Chondrocyte (in vitro differentiated cells): ENCODE results near the gene HOMER2. TPM values are rescaled to one million over a fixed set of nuclear protein-coding genes. Genes with fewer than 3 reads are reported as not detected.
"Not testable (repeated sequence)": the region's sequence is repeated elsewhere in the genome, so short reads cannot be mapped to it uniquely, and the experiment has no call there.

Experiments used
- DNase-seq: peaks from one replicate; pipeline ENCODE4 v3.0.0; 2021; ENCODE audit warnings: mixed read lengths, low spot score
- H3K27ac Mint-ChIP-seq: one replicate; pipeline ENCODE4 v1.8.0; 2021; ENCODE audit warnings: mild to moderate bottlenecking, moderate library complexity, mixed read lengths; ENCODE audit not compliant: unreplicated experiment
- H3K27me3 Mint-ChIP-seq: 2 replicates; pipeline ENCODE4 v1.8.0; 2021; ENCODE audit warnings: low read depth, mixed read lengths
- H3K36me3 Mint-ChIP-seq: 2 replicates; pipeline ENCODE4 v1.8.0; 2021; ENCODE audit warnings: low read depth, mixed read lengths
- H3K4me1 Mint-ChIP-seq: 2 replicates; pipeline ENCODE4 v1.8.0; 2021; ENCODE audit warnings: low read depth, mild to moderate bottlenecking, mixed read lengths
- H3K4me3 Mint-ChIP-seq: one replicate; pipeline ENCODE4 v1.8.0; 2021; ENCODE audit warnings: mild to moderate bottlenecking, moderate library complexity, mixed read lengths; ENCODE audit not compliant: unreplicated experiment
- H3K9me3 Mint-ChIP-seq: 2 replicates; pipeline ENCODE4 v1.8.0; 2021; ENCODE audit warnings: low read depth, mixed read lengths
- CTCF ChIP-seq: fragments of 200-600 bp; sonication (generic); IDR thresholded peaks from 2 replicates; pipeline ENCODE4 v1.5.0; 2021; ENCODE audit warnings: antibody characterized with exemption, mild to moderate bottlenecking, moderate library complexity
- total RNA-seq: library from RNA; stranded (reverse); gene quantifications from 3 replicates; pipeline ENCODE4 v1.2.1, GENCODE V29; 2021

HOMER2 gene
- total RNA-seq, 1 donor from 2014 or later: 6.1 TPM

GRCh38 chr15:82873000-82873680 is 79.4 kb downstream of the HOMER2 start:
- Mint-ChIP-seq H3K4me1 (peaks cover 3% of the 10 kb centered on the region), H3K27ac (no peak overlapping the region), H3K4me3 (no peak overlapping the region), H3K27me3 (no peaks in the 10 kb centered on the region), H3K9me3 (peaks cover 6% of the 10 kb centered on the region), H3K36me3 (no peaks in the 10 kb centered on the region)
- DNase-seq: no peak
- no peak for TF ChIP-seq CTCF

GRCh38 chr15:82871832-82872484 is 80.6 kb downstream of the HOMER2 start:
- Mint-ChIP-seq H3K9me3 (peaks cover 6% of the 10 kb centered on the region), H3K27me3 (no peaks in the 10 kb centered on the region), H3K27ac (no peak overlapping the region), H3K36me3 (no peaks in the 10 kb centered on the region), H3K4me3 (no peak overlapping the region), H3K4me1 (peaks cover 3% of the 10 kb centered on the region)
- TF ChIP-seq CTCF: no peak
- no peak for DNase-seq

GRCh38 chr15:82871358-82871757 is 81.2 kb downstream of the HOMER2 start:
- peaks cover 3% of the 10 kb centered on the region for H3K4me1 Mint-ChIP-seq
- H3K36me3 Mint-ChIP-seq: no peaks in the 10 kb centered on the region
- no peak overlapping the region for H3K4me3 Mint-ChIP-seq
- H3K9me3 Mint-ChIP-seq: peaks cover 6% of the 10 kb centered on the region
- no peak overlapping the region for H3K27ac Mint-ChIP-seq
- no peak for TF ChIP-seq CTCF
- no peak for DNase-seq
- no peaks in the 10 kb centered on the region for H3K27me3 Mint-ChIP-seq

- H3K27ac Mint-ChIP-seq: no peak overlapping the region
- peaks cover 3% of the 10 kb centered on the region for H3K4me1 Mint-ChIP-seq
- TF ChIP-seq CTCF: no peak
- no peak overlapping the region for H3K4me3 Mint-ChIP-seq
- no peaks in the 10 kb centered on the region for H3K27me3 Mint-ChIP-seq
- peaks cover 6% of the 10 kb centered on the region for H3K9me3 Mint-ChIP-seq
- no peaks in the 10 kb centered on the region for H3K36me3 Mint-ChIP-seq
- no peak for DNase-seq
Measured at GRCh38 chr15:82870727-82871320, 81.7 kb downstream of the HOMER2 start.

- H3K27ac Mint-ChIP-seq, DNase-seq, H3K36me3 Mint-ChIP-seq, H3K4me3 Mint-ChIP-seq, H3K27me3 Mint-ChIP-seq, H3K4me1 Mint-ChIP-seq, H3K9me3 Mint-ChIP-seq: not testable (repeated sequence)
Measured at GRCh38 chr15:82865981-82866380, 86.5 kb downstream of the HOMER2 start.

- H3K36me3 Mint-ChIP-seq, DNase-seq, H3K9me3 Mint-ChIP-seq, H3K27ac Mint-ChIP-seq, H3K27me3 Mint-ChIP-seq, H3K4me3 Mint-ChIP-seq, H3K4me1 Mint-ChIP-seq: not testable (repeated sequence)
Measured at GRCh38 chr15:82865581-82865980, 86.9 kb downstream of the HOMER2 start.
